ENCODE measurements around the gene SAXO1.

DNA sequence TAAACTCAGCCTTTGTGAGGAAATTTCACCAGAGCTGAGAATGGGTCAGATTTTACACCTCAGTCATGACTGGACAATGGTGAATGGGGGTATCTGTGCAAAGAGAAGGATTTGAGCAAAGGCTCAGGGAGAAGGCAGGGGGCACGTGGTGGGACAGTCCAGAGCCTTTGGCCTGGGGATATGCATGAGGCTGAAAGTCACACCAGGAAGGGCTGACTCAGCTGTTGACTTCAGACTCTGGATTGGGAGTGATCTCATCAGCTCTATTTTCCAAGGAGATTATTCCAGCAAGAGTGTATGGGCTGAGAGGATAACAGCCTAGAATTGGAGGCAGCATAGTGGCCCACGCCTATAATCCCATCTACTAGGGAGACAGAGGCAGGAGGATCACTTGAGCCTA is 53.6 kb downstream of the SAXO1 start:
- TF ChIP-seq, protein P1, sequence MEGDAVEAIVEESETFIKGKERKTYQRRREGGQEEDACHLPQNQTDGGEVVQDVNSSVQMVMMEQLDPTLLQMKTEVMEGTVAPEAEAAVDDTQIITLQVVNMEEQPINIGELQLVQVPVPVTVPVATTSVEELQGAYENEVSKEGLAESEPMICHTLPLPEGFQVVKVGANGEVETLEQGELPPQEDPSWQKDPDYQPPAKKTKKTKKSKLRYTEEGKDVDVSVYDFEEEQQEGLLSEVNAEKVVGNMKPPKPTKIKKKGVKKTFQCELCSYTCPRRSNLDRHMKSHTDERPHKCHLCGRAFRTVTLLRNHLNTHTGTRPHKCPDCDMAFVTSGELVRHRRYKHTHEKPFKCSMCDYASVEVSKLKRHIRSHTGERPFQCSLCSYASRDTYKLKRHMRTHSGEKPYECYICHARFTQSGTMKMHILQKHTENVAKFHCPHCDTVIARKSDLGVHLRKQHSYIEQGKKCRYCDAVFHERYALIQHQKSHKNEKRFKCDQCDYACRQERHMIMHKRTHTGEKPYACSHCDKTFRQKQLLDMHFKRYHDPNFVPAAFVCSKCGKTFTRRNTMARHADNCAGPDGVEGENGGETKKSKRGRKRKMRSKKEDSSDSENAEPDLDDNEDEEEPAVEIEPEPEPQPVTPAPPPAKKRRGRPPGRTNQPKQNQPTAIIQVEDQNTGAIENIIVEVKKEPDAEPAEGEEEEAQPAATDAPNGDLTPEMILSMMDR (IDR thresholded peaks at IDR 0.05), result no peak
- TF ChIP-seq POLR2AphosphoS5 (IDR thresholded peaks at IDR 0.05) (no peak), POLR2A (IDR thresholded peaks at IDR 0.05) (no peak), EP300 (IDR thresholded peaks at IDR 0.05) (no peak)

Data from gastroesophageal sphincter (tissue), 3 donors.